ENCODE results near the gene NGEF. TPM values are rescaled to one million over a fixed set of nuclear protein-coding genes. Genes with fewer than 3 reads are reported as not detected.

The NGEF gene
- total RNA-seq, 3 donors from 2014 or later: 1.6 to 6.3 TPM; not detected in 1

GRCh38 chr2:232863996-232864395 lies 149.1 kb downstream of the NGEF start:
- H3K4me1 ChIP-seq: no peaks in the 10 kb centered on the region
- no peaks in the 10 kb centered on the region for H3K9me3 ChIP-seq
- H3K36me3 ChIP-seq: no peaks in the 10 kb centered on the region
- no peak overlapping the region for H3K27ac ChIP-seq
- no peak for DNase-seq (ENCODE audit: low spot score in 2 of 2)
- TF ChIP-seq POLR2AphosphoS5 (IDR thresholded peaks at IDR 0.05) (no peak), POLR2A (IDR thresholded peaks at IDR 0.05) (no peak), CTCF (IDR thresholded peaks at IDR 0.05) (no peak)
- H3K4me3 ChIP-seq: no peak overlapping the region
- intact Hi-C loops (cut with DNase I; ENCODE audit: low total_unique reads): no loop called here
- no peaks in the 10 kb centered on the region for H3K27me3 ChIP-seq

DNA sequence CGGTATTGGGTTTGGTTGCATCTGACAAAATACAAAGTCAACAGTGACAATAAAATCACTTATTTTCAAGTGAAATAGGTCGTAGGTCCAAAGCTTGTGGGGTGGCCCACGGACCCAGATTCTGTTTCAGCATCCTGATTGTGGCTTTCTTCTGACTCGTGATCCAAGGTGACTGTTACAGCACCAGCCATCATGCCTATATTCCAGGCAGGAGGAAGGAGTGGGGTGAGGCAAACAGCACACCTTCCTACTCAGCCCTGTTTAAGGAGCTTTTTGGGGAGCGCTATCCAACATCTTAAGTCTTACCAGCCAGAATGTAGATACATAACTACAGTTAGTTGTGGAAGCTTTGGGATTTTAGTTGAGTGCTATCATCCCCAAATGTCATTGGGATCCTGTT lies 151.7 kb downstream of the NGEF start:
- no peak overlapping the region for H3K4me3 ChIP-seq
- no peak overlapping the region for H3K27ac ChIP-seq
- no peaks in the 10 kb centered on the region for H3K36me3 ChIP-seq
- no peaks in the 10 kb centered on the region for H3K4me1 ChIP-seq
- no peak for TF ChIP-seq POLR2A (IDR thresholded peaks at IDR 0.05)
- no peak for TF ChIP-seq POLR2AphosphoS5 (IDR thresholded peaks at IDR 0.05)
- no peak for TF ChIP-seq CTCF (IDR thresholded peaks at IDR 0.05)
- no peak for DNase-seq (ENCODE audit: low spot score in 2 of 2)
- intact Hi-C loops (cut with DNase I; ENCODE audit: low total_unique reads): no loop called here
- no peaks in the 10 kb centered on the region for H3K9me3 ChIP-seq
- H3K27me3 ChIP-seq: no peaks in the 10 kb centered on the region

DNA sequence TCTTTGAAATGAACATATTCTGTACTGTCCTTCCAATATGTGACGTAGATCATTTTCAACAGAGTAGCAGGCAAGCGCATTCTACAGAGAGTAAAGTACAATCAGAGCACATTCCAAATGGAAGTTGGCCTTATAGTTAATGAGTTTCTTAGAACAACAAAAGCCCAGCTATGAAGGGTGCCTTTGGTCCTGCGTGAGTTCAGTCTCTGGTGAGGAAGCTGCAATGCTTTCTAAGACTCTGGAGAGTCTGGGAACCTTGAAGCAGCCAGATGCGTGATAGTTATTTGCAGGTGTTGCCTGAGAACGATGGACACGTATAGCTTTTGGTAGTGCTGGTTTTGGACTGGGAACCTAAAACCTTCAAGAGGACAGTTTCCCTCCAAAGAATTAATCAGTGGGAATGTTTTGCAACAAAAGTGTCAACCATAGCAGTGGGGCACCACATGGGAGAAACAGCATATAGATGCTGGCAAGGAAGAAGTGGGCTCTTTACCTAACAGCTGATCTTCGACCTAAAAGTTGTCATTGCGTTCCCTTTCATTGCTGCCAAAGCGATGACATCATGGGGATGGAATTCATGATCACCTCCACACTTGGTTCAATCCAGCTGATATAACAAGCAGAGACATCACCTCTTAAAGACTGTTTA lies 152.3 kb downstream of the NGEF start:
- H3K27ac ChIP-seq: no peak overlapping the region
- intact Hi-C loops (cut with DNase I; ENCODE audit: low total_unique reads): no loop called here
- H3K9me3 ChIP-seq: no peaks in the 10 kb centered on the region
- no peak for TF ChIP-seq POLR2A (IDR thresholded peaks at IDR 0.05)
- TF ChIP-seq POLR2AphosphoS5 (IDR thresholded peaks at IDR 0.05): no peak
- no peak for TF ChIP-seq CTCF (IDR thresholded peaks at IDR 0.05)
- no peaks in the 10 kb centered on the region for H3K27me3 ChIP-seq
- no peaks in the 10 kb centered on the region for H3K4me1 ChIP-seq
- no peaks in the 10 kb centered on the region for H3K36me3 ChIP-seq
- H3K4me3 ChIP-seq: no peak overlapping the region
- no peak for DNase-seq (ENCODE audit: low spot score in 2 of 2)

DNA sequence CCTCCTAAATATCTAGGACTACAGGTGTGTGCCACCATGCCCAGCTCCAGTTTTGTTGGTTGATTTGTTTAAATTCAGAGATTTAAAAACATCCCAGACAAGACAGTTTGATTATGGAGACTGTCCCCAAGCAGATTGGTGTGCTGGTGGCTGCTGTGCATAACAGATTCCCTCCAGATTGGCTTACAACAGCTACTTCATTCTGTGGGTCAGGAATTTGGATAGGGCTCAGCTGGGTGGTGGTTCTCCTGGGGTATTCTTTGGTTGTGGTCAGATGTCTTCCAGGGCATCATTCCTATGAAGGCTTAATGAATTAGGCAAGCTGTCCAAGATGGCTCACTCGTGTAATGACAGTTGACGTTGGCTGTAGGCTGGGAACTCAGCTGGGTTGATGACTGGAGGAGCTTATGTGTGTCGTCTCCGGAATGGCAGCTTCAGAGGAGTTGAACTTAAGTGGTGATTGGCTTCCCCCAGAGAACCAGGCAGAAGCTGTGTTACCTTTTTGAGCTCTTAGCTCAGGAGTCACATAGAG lies 153.6 kb downstream of the NGEF start:
- Histone ChIP-seq H3K4me1 (no peaks in the 10 kb centered on the region), H3K4me3 (no peak overlapping the region), H3K27ac (no peak overlapping the region), H3K9me3 (no peaks in the 10 kb centered on the region), H3K27me3 (no peaks in the 10 kb centered on the region), H3K36me3 (no peaks in the 10 kb centered on the region)
- intact Hi-C loops (cut with DNase I; ENCODE audit: low total_unique reads): no loop called here
- DNase-seq (ENCODE audit: low spot score in 2 of 2): no peak
- TF ChIP-seq POLR2AphosphoS5 (IDR thresholded peaks at IDR 0.05) (no peak), CTCF (IDR thresholded peaks at IDR 0.05) (no peak), POLR2A (IDR thresholded peaks at IDR 0.05) (no peak)

- Histone ChIP-seq H3K4me3 (no peak overlapping the region), H3K4me1 (no peaks in the 10 kb centered on the region), H3K27me3 (no peaks in the 10 kb centered on the region), H3K36me3 (no peaks in the 10 kb centered on the region), H3K27ac (no peak overlapping the region), H3K9me3 (no peaks in the 10 kb centered on the region)
- intact Hi-C loops (cut with DNase I; ENCODE audit: low total_unique reads): no loop called here
- DNase-seq (ENCODE audit: low spot score in 2 of 2): no peak
- TF ChIP-seq CTCF (IDR thresholded peaks at IDR 0.05): no peak
- TF ChIP-seq POLR2AphosphoS5 (IDR thresholded peaks at IDR 0.05): no peak
- no peak for TF ChIP-seq POLR2A (IDR thresholded peaks at IDR 0.05)
These were observed 155.9 kb downstream of the NGEF start for GRCh38 chr2:232857158-232857563.
